Activated CD4-positive, alpha-beta T cell treated with anti-CD3 and anti-CD28 coated beads, Interleukin-2, amount 50 U/mL, for 4 hours (primary cell): ENCODE results near the gene EMX1.

Experiments
- DNase-seq, 2 experiments: peaks; one replicate each; pipeline ENCODE4 v3.0.0-alpha.2; 2020

Gene EMX1

DNA sequence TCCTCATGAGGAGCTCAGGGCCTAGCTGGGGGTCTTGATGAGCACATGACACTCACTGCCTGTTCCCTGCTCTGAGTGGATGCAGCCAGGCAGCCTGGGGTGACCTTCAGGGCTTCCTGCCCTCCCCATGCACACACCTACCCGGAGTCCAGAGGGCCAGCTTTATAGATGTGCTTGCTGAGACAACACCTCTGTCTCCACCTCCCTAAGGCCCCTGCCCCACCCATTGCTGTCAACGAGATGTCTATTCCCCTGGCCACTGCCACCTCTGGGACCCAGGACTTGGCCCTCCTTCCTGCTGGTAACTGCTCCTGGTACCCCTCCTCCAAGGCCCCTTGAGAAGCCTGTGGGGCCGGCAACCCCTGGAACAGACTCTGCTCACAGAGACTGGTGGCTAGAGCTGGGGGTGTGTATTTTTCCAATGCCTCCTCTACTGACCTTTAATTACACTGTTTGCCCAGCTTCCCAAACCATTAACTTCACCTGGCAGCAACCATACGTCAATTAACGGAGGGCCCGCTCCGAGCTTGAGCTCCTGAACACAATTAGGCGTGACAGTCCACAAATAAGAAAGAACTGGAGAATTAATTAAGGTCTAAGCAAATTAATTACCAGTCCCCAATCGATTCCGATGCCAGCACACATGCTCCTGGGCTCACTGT is 66.3 kb downstream of the EMX1 start:
- no peak for DNase-seq

DNA sequence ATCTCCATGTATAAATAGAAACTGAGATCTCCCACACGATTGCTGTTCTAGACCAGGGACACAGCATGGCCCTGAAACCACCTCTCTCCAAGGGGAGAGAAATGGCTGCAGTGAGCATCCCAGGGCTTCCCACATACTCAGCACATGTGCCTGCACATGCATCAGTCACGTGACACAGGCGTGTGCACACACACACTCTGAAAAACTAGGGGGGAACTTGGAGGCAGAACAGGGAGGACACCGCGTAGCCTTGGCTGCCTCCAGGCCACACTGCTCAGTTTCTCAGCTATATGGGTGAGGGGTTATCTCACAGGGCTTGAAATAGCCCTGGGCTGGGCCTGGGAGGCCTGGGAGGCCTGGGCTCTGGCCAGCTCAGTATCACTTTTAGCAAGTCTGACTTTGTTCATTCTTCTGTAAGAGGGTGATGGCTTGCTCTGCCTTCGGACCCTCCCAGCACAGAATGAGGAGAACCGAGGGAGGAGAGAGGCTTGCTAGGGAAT is 66.9 kb downstream of the EMX1 start:
- no peak for DNase-seq
